A673 (cell line): ENCODE measurements around the gene FAM47E.

Experiments used
- EZH2 ChIP-seq: fragments of 200-600 bp; sonication (generic); IDR thresholded peaks from 2 replicates; pipeline ENCODE4 v1.6.1; 2017; ENCODE audit warnings: borderline replicate concordance, low read depth, mild to moderate bottlenecking, mixed read lengths, antibody characterized with exemption, low read length; ENCODE audit not compliant: poor library complexity, severe bottlenecking
- TF ChIP-seq, protein P1 (sequence below): fragments of 300-800, 200-600 bp; sonication (generic); conservative IDR thresholded peaks from 2 replicates; pipeline ENCODE4 v1.5.1; 2017; ENCODE audit warnings: low read depth, mild to moderate bottlenecking, antibody characterized with exemption, low read length, moderate library complexity, mixed read lengths

DNA sequence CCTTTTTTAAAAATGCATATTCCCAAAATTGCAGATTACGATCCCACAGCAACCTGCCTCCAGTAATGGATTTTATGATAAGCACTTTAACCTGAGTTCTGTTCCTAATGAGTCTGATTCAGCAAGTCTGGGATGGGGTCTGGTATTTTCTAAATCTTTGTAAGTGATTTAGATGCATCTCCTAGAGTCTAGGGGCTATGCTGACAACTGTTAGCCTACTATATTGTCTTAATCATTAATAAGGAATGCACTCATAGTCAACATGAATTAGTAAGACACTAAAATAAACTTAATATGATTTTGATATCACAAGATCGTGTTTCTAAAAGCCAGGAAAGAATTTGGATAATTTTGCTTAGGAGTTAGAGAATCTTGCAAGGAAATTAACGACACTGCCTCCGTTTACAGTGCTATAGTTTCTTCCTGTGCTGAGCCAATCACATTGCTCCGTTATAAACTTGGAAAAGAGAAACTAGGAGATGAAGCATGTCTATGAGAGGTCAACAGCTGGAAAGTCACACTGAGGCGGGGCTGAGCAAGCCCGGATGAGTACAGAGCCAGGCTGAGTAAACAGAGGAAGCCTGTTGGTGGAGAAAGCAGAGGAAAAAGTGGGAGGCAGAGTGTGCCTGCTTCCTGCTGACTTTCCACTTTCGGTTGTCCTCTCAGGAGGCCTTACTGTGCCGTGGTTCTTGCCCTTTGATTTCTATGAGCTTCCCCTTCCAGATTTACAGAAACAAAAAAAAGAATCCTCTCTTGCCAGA lies 43.3 kb upstream of the FAM47E start:
- TF ChIP-seq, protein P1, sequence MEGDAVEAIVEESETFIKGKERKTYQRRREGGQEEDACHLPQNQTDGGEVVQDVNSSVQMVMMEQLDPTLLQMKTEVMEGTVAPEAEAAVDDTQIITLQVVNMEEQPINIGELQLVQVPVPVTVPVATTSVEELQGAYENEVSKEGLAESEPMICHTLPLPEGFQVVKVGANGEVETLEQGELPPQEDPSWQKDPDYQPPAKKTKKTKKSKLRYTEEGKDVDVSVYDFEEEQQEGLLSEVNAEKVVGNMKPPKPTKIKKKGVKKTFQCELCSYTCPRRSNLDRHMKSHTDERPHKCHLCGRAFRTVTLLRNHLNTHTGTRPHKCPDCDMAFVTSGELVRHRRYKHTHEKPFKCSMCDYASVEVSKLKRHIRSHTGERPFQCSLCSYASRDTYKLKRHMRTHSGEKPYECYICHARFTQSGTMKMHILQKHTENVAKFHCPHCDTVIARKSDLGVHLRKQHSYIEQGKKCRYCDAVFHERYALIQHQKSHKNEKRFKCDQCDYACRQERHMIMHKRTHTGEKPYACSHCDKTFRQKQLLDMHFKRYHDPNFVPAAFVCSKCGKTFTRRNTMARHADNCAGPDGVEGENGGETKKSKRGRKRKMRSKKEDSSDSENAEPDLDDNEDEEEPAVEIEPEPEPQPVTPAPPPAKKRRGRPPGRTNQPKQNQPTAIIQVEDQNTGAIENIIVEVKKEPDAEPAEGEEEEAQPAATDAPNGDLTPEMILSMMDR: no peak
- no peak for TF ChIP-seq EZH2
